Measurements from ENCODE around the gene DPP10.
A peak's percentile ranks its signal among the peaks of the same experiment; 100 is the strongest.
"Not testable (repeated sequence)": the region's sequence is repeated elsewhere in the genome, so short reads cannot be mapped to it uniquely, and the experiment has no call there.

Gene DPP10

GRCh38 chr2:114442510-114442909 lies at the start of gene DPP10:
Gene DPP10 (plus strand): TSS chr2:114442641.
- DNase-seq = peak; percentile 7

GRCh38 chr2:114400890-114401289 lies 41.6 kb upstream of the DPP10 start:
- DNase-seq = no peak

- DNase-seq = no peak
These were observed 37.0 kb upstream of the DPP10 start for GRCh38 chr2:114405247-114406116.

- no peak for DNase-seq
These were observed 36.1 kb upstream of the DPP10 start for GRCh38 chr2:114406347-114406746.

GRCh38 chr2:114407353-114407752 lies 35.1 kb upstream of the DPP10 start:
- DNase-seq = not testable (repeated sequence)

GRCh38 chr2:114421781-114422180 lies 20.7 kb upstream of the DPP10 start:
- DNase-seq = no peak

- no peak for DNase-seq
These were observed 17.7 kb upstream of the DPP10 start for GRCh38 chr2:114424699-114425098.

GRCh38 chr2:114426756-114427155 lies 15.7 kb upstream of the DPP10 start:
- DNase-seq = no peak

GRCh38 chr2:114436329-114436728 lies 6.1 kb upstream of the DPP10 start:
- DNase-seq = no peak

GRCh38 chr2:114446571-114446970 lies 4.1 kb downstream of the DPP10 start:
- no peak for DNase-seq

- DNase-seq = no peak
These were observed 8.2 kb downstream of the DPP10 start for GRCh38 chr2:114450639-114451038.

GRCh38 chr2:114456566-114456965 lies 14.1 kb downstream of the DPP10 start:
- DNase-seq = no peak

- DNase-seq = no peak
These were observed 15.5 kb downstream of the DPP10 start for GRCh38 chr2:114457956-114458355.

GRCh38 chr2:114461116-114461515 lies 18.7 kb downstream of the DPP10 start:
- no peak for DNase-seq

- no peak for DNase-seq
These were observed 22.7 kb downstream of the DPP10 start for GRCh38 chr2:114464961-114465706.

GRCh38 chr2:114468343-114468742 lies 25.9 kb downstream of the DPP10 start:
- no peak for DNase-seq

GRCh38 chr2:114472246-114472645 lies 29.8 kb downstream of the DPP10 start:
- no peak for DNase-seq

- DNase-seq = no peak
These were observed 30.3 kb downstream of the DPP10 start for GRCh38 chr2:114472726-114473125.

GRCh38 chr2:114488841-114489530 lies 46.5 kb downstream of the DPP10 start:
- DNase-seq = no peak

- no peak for DNase-seq
These were observed 52.6 kb downstream of the DPP10 start for GRCh38 chr2:114495046-114495445.

- DNase-seq = no peak
These were observed 54.5 kb downstream of the DPP10 start for GRCh38 chr2:114496959-114497358.

GRCh38 chr2:114499101-114499500 lies 56.7 kb downstream of the DPP10 start:
- no peak for DNase-seq

- DNase-seq = no peak
These were observed 65.3 kb downstream of the DPP10 start for GRCh38 chr2:114507744-114508143.

GRCh38 chr2:114515882-114516281 lies 73.4 kb downstream of the DPP10 start:
- DNase-seq = no peak
